RCC 7860 (cell line): Measurements from ENCODE around the gene HS3ST4.

ENCODE experiments used
- DNase-seq: peaks from one replicate; pipeline ENCODE4 v3.0.0-alpha.2; 2015; ENCODE audit warnings: low spot score
- FAIRE-seq: peaks from 2 replicates; lab custom pipeline; 2012; peaks lifted over from hg19 to GRCh38; lab: Jason Lieb, UNC

Gene HS3ST4

GRCh38 chr16:25877103-25877502 is 185.3 kb downstream of the HS3ST4 start:
- DNase-seq (no peak), FAIRE-seq (no peak)

- DNase-seq: no peak
- FAIRE-seq: no peak
Measured at GRCh38 chr16:25886598-25886997, 194.8 kb downstream of the HS3ST4 start.

GRCh38 chr16:25888868-25889267 is 197.1 kb downstream of the HS3ST4 start:
- no peak for FAIRE-seq
- no peak for DNase-seq

GRCh38 chr16:25893332-25893731 is 201.6 kb downstream of the HS3ST4 start:
- FAIRE-seq (no peak), DNase-seq (no peak)

GRCh38 chr16:25894093-25894492 is 202.3 kb downstream of the HS3ST4 start:
- DNase-seq (no peak), FAIRE-seq (no peak)

- no peak for DNase-seq
- FAIRE-seq: no peak
Measured at GRCh38 chr16:25895380-25895779, 203.6 kb downstream of the HS3ST4 start.

GRCh38 chr16:25896411-25896810 is 204.7 kb downstream of the HS3ST4 start:
- FAIRE-seq (no peak), DNase-seq (no peak)

- DNase-seq: no peak
- FAIRE-seq: no peak
Measured at GRCh38 chr16:25897702-25898101, 205.9 kb downstream of the HS3ST4 start.

- FAIRE-seq (no peak), DNase-seq (no peak)
Measured at GRCh38 chr16:25905810-25906209, 214.1 kb downstream of the HS3ST4 start.

- DNase-seq: no peak
- no peak for FAIRE-seq
Measured at GRCh38 chr16:25910971-25911370, 219.2 kb downstream of the HS3ST4 start.

- FAIRE-seq (no peak), DNase-seq (no peak)
Measured at GRCh38 chr16:25912321-25912720, 220.6 kb downstream of the HS3ST4 start.

GRCh38 chr16:25914357-25914962 is 222.7 kb downstream of the HS3ST4 start:
- FAIRE-seq (no peak), DNase-seq (no peak)

GRCh38 chr16:25916037-25916436 is 224.3 kb downstream of the HS3ST4 start:
- FAIRE-seq: no peak
- no peak for DNase-seq

- no peak for FAIRE-seq
- DNase-seq: no peak
Measured at GRCh38 chr16:25922438-25922837, 230.7 kb downstream of the HS3ST4 start.

GRCh38 chr16:25925421-25925820 is 233.7 kb downstream of the HS3ST4 start:
- FAIRE-seq (no peak), DNase-seq (no peak)

GRCh38 chr16:25931473-25932035 is 239.8 kb downstream of the HS3ST4 start:
- DNase-seq: no peak
- FAIRE-seq: no peak

- no peak for FAIRE-seq
Measured at GRCh38 chr16:25941800-25942499, 250.2 kb downstream of the HS3ST4 start.

GRCh38 chr16:25950586-25951281 is 259.0 kb downstream of the HS3ST4 start:
- FAIRE-seq (no peak), DNase-seq (no peak)

More at GRCh38 chr16:25941800-25942499, 250.2 kb downstream of the HS3ST4 start:
- no peak for DNase-seq

- DNase-seq (no peak), FAIRE-seq (no peak)
Measured at GRCh38 chr16:25951999-25952398, 260.2 kb downstream of the HS3ST4 start.

GRCh38 chr16:25952983-25953382 is 261.2 kb downstream of the HS3ST4 start:
- DNase-seq: no peak
- no peak for FAIRE-seq

GRCh38 chr16:25957707-25958106 is 265.9 kb downstream of the HS3ST4 start:
- FAIRE-seq: no peak
- DNase-seq: no peak

- FAIRE-seq: no peak
Measured at GRCh38 chr16:25959221-25959620, 267.5 kb downstream of the HS3ST4 start.

More at GRCh38 chr16:25959221-25959620, 267.5 kb downstream of the HS3ST4 start:
- DNase-seq: no peak
